GM13977 (cell line): ENCODE measurements around the gene TPO.

Experiments used
- DNase-seq: peaks from one replicate; pipeline ENCODE4 v3.0.0; 2012; ENCODE audit warnings: low spot score
- CTCF ChIP-seq: IDR thresholded peaks from 2 replicates; pipeline ENCODE4 v1.5.1; 2012; ENCODE audit warnings: mild to moderate bottlenecking, control low read depth; ENCODE audit not compliant: insufficient read depth; ENCODE audit errors: extremely low read depth, missing control alignments
- in situ Hi-C: fragments of 300-500 bp; cut with MboI; formaldehyde crosslinking; loops from one replicate; pipeline ENCODE4 v1.12.0; 2022; ENCODE audit warnings: low sequenced_read_pairs, low pct_unique_long_range_greater_than_20kb, mixed read lengths, inconsistent platforms; ENCODE audit not compliant: unreplicated experiment

Gene TPO

GRCh38 chr2:1588051-1588977 lies 175.1 kb downstream of the TPO start:
- in situ Hi-C loops, result no loop called here
- no peak for TF ChIP-seq CTCF
- DNase-seq, result no peak

- TF ChIP-seq CTCF, result no peak
- in situ Hi-C loops, result no loop called here
- DNase-seq, result no peak
These were observed 175.8 kb downstream of the TPO start for GRCh38 chr2:1588978-1589621.

GRCh38 chr2:1590596-1591460 lies 177.6 kb downstream of the TPO start:
- in situ Hi-C loops, result no loop called here

GRCh38 chr2:1591461-1591770 lies 178.2 kb downstream of the TPO start:
- TF ChIP-seq CTCF, result no peak
- in situ Hi-C loops, result no loop called here

More at GRCh38 chr2:1590596-1591460, 177.6 kb downstream of the TPO start:
- no peak for TF ChIP-seq CTCF
- no peak for DNase-seq

More at GRCh38 chr2:1591461-1591770, 178.2 kb downstream of the TPO start:
- no peak for DNase-seq
